HEK293T (cell line): ENCODE measurements around the gene ZMAT3.
"Not testable (repeated sequence)": the region's sequence is repeated elsewhere in the genome, so short reads cannot be mapped to it uniquely, and the experiment has no call there.

ENCODE experiments used
- CTCF ChIA-PET: fragments of 350-600 bp; formaldehyde crosslinking; extraction: SDS; loops from one replicate; lab custom pipeline; 2021; ENCODE audit warnings: antibody characterized with exemption, inconsistent platforms; lab: Yijun Ruan, JAX
- POLR2A ChIA-PET: fragments of 350-600 bp; formaldehyde crosslinking; extraction: SDS; loops from one replicate; lab custom pipeline; 2020; ENCODE audit warnings: antibody characterized with exemption, inconsistent platforms; lab: Yijun Ruan, JAX
- DNase-seq: peaks from one replicate; pipeline ENCODE4 v3.0.0; 2012; ENCODE audit warnings: mixed read lengths; ENCODE audit errors: extremely low spot score
- ARNT ChIP-seq: fragments of 450-650 bp; IDR thresholded peaks from 2 replicates; pipeline ENCODE4 v1.6.1; 2017; ENCODE audit warnings: mild to moderate bottlenecking
- BHLHE40 ChIP-seq: fragments of 450-650 bp; IDR thresholded peaks from 2 replicates; pipeline ENCODE4 v1.6.1; 2016; ENCODE audit warnings: mild to moderate bottlenecking, moderate library complexity, borderline replicate concordance
- CTBP1 ChIP-seq: fragments of 450-650 bp; IDR thresholded peaks from 2 replicates; pipeline ENCODE4 v1.6.1; 2016; ENCODE audit warnings: borderline replicate concordance
- ELF4 ChIP-seq: fragments of 450-650 bp; IDR thresholded peaks from 2 replicates; pipeline ENCODE4 v1.6.1; 2017; ENCODE audit warnings: antibody characterized with exemption
- FOXA1 ChIP-seq: fragments of 450-650 bp; IDR thresholded peaks from 2 replicates; pipeline ENCODE4 v1.6.1; 2016; ENCODE audit warnings: mild to moderate bottlenecking
- FOXK2 ChIP-seq: fragments of 450-650 bp; IDR thresholded peaks from 2 replicates; pipeline ENCODE4 v1.6.1; 2016; ENCODE audit warnings: mild to moderate bottlenecking
- FOXM1 ChIP-seq: fragments of 450-650 bp; IDR thresholded peaks from 2 replicates; pipeline ENCODE4 v1.6.1; 2017; ENCODE audit warnings: mild to moderate bottlenecking, borderline replicate concordance
- HDGF ChIP-seq: fragments of 450-650 bp; IDR thresholded peaks from 2 replicates; pipeline ENCODE4 v1.6.1; 2017; ENCODE audit warnings: antibody characterized with exemption, borderline replicate concordance
- L3MBTL2 ChIP-seq: fragments of 450-650 bp; conservative IDR thresholded peaks from 2 replicates; pipeline ENCODE4 v1.6.1; 2016; ENCODE audit warnings: mild to moderate bottlenecking
- LEF1 ChIP-seq: fragments of 450-650 bp; IDR thresholded peaks from 2 replicates; pipeline ENCODE4 v1.6.1; 2017; ENCODE audit warnings: mild to moderate bottlenecking, borderline replicate concordance
- NFRKB ChIP-seq: fragments of 450-650 bp; IDR thresholded peaks from 2 replicates; pipeline ENCODE4 v1.6.1; 2016; ENCODE audit warnings: mild to moderate bottlenecking, moderate library complexity
- PKNOX1 ChIP-seq: fragments of 450-650 bp; IDR thresholded peaks from 2 replicates; pipeline ENCODE4 v1.6.1; 2016
- SP1 ChIP-seq: fragments of 450-650 bp; IDR thresholded peaks from 2 replicates; pipeline ENCODE4 v1.6.1; 2017
- SUZ12 ChIP-seq: fragments of 450-650 bp; IDR thresholded peaks from 2 replicates; pipeline ENCODE4 v1.6.1; 2016; ENCODE audit warnings: mild to moderate bottlenecking
- TARDBP ChIP-seq: fragments of 450-650 bp; IDR thresholded peaks from 2 replicates; pipeline ENCODE4 v1.6.1; 2016
- ZNF384 ChIP-seq: fragments of 450-650 bp; IDR thresholded peaks from 2 replicates; pipeline ENCODE4 v1.6.1; 2016

The ZMAT3 gene

GRCh38 chr3:179038216-179038898, 33.3 kb downstream of the ZMAT3 start:
- CTCF ChIA-PET, result no interaction called here
- POLR2A ChIA-PET, result no interaction called here
- TF ChIP-seq BHLHE40, result no peak
- no peak for TF ChIP-seq FOXK2
- TF ChIP-seq SUZ12, result no peak
- no peak for TF ChIP-seq ARNT
- TF ChIP-seq TARDBP, result no peak
- no peak for TF ChIP-seq ZNF384
- TF ChIP-seq LEF1, result no peak
- no peak for TF ChIP-seq PKNOX1
- TF ChIP-seq FOXA1, result no peak
- no peak for TF ChIP-seq FOXM1
- no peak for DNase-seq

- DNase-seq, result no peak
- CTCF ChIA-PET, result no interaction called here
- no peak for TF ChIP-seq ARNT
- TF ChIP-seq L3MBTL2, result no peak
- POLR2A ChIA-PET, result no interaction called here
Observed at GRCh38 chr3:179037351-179037750, 34.3 kb downstream of the ZMAT3 start.

- ChIA-PET CTCF (no interaction called here), POLR2A (no interaction called here)
- TF ChIP-seq LEF1, result no peak
- no peak for TF ChIP-seq HDGF
- TF ChIP-seq BHLHE40, result no peak
- TF ChIP-seq FOXK2, result no peak
- TF ChIP-seq ZNF384, result no peak
- no peak for TF ChIP-seq FOXA1
- no peak for TF ChIP-seq ARNT
- no peak for TF ChIP-seq SP1
- TF ChIP-seq PKNOX1, result no peak
- TF ChIP-seq SUZ12, result no peak
- TF ChIP-seq CTBP1, result no peak
- no peak for TF ChIP-seq ELF4
- TF ChIP-seq TARDBP, result no peak
- DNase-seq, result no peak
Observed at GRCh38 chr3:179036626-179037300, 34.8 kb downstream of the ZMAT3 start.

- ChIA-PET POLR2A (no interaction called here), CTCF (no interaction called here)
- no peak for TF ChIP-seq HDGF
- TF ChIP-seq FOXA1, result no peak
- TF ChIP-seq L3MBTL2, result no peak
- TF ChIP-seq ARNT, result no peak
- TF ChIP-seq ELF4, result no peak
- TF ChIP-seq FOXK2, result no peak
- TF ChIP-seq PKNOX1, result no peak
- TF ChIP-seq BHLHE40, result no peak
- no peak for TF ChIP-seq LEF1
- TF ChIP-seq FOXM1, result no peak
- TF ChIP-seq SUZ12, result no peak
- TF ChIP-seq ZNF384, result no peak
- no peak for TF ChIP-seq TARDBP
- TF ChIP-seq SP1, result no peak
- no peak for TF ChIP-seq CTBP1
- TF ChIP-seq NFRKB, result no peak
- no peak for DNase-seq
Observed at GRCh38 chr3:179036226-179036625, 35.4 kb downstream of the ZMAT3 start.

- no peak for DNase-seq
- CTCF ChIA-PET, result no interaction called here
- TF ChIP-seq ELF4, result no peak
- TF ChIP-seq L3MBTL2, result no peak
- no peak for TF ChIP-seq FOXK2
- TF ChIP-seq PKNOX1, result no peak
- TF ChIP-seq ZNF384, result no peak
- no peak for TF ChIP-seq LEF1
- TF ChIP-seq HDGF, result no peak
- no peak for TF ChIP-seq BHLHE40
- TF ChIP-seq NFRKB, result no peak
- no peak for TF ChIP-seq FOXM1
- TF ChIP-seq FOXA1, result no peak
- no peak for TF ChIP-seq CTBP1
- TF ChIP-seq SP1, result no peak
- no peak for TF ChIP-seq ARNT
- no peak for TF ChIP-seq SUZ12
- no peak for TF ChIP-seq TARDBP
- POLR2A ChIA-PET, result no interaction called here
Observed at GRCh38 chr3:179035232-179035631, 36.4 kb downstream of the ZMAT3 start.

GRCh38 chr3:179033304-179033657, 38.3 kb downstream of the ZMAT3 start:
- CTCF ChIA-PET, DNase-seq, POLR2A ChIA-PET: not testable (repeated sequence)

GRCh38 chr3:179032454-179033303, 38.9 kb downstream of the ZMAT3 start:
- POLR2A ChIA-PET, CTCF ChIA-PET, DNase-seq: not testable (repeated sequence)
